ENCODE measurements around the gene MARK3.

- TF ChIP-seq KAT2B (IDR thresholded peaks at IDR 0.05; ENCODE audit: borderline replicate concordance, low read depth, low read length) (no peak), PCBP2 (optimal IDR thresholded peaks at IDR 0.05; ENCODE audit: low read depth, low read length, poor library complexity, severe bottlenecking) (no peak), EZH2 (conservative IDR thresholded peaks at IDR 0.05; ENCODE audit: low read depth, low read length) (no peak), AGO2 (optimal IDR thresholded peaks at IDR 0.05; ENCODE audit: low read depth, low read length) (no peak), ZNF10 (CRISPR knock-in tag; IDR thresholded peaks at IDR 0.05; ENCODE audit: borderline replicate concordance, low read depth) (no peak), ZSCAN29 (CRISPR knock-in tag; conservative IDR thresholded peaks at IDR 0.05) (no peak), ZNF232 (CRISPR knock-in tag; IDR thresholded peaks at IDR 0.05; ENCODE audit: borderline replicate concordance) (no peak), ZNF333 (CRISPR knock-in tag; IDR thresholded peaks at IDR 0.05; ENCODE audit: borderline replicate concordance) (no peak), ZNF501 (CRISPR knock-in tag; IDR thresholded peaks at IDR 0.05) (no peak)
- TF ChIP-seq, protein P1, sequence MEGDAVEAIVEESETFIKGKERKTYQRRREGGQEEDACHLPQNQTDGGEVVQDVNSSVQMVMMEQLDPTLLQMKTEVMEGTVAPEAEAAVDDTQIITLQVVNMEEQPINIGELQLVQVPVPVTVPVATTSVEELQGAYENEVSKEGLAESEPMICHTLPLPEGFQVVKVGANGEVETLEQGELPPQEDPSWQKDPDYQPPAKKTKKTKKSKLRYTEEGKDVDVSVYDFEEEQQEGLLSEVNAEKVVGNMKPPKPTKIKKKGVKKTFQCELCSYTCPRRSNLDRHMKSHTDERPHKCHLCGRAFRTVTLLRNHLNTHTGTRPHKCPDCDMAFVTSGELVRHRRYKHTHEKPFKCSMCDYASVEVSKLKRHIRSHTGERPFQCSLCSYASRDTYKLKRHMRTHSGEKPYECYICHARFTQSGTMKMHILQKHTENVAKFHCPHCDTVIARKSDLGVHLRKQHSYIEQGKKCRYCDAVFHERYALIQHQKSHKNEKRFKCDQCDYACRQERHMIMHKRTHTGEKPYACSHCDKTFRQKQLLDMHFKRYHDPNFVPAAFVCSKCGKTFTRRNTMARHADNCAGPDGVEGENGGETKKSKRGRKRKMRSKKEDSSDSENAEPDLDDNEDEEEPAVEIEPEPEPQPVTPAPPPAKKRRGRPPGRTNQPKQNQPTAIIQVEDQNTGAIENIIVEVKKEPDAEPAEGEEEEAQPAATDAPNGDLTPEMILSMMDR (CRISPR knock-in tag; IDR thresholded peaks at IDR 0.05) = no peak
These were observed 18.5 kb upstream of the MARK3 start for GRCh38 chr14:103366741-103367140.
